ENCODE data around the gene LRRC74B.

LRRC74B gene

DNA sequence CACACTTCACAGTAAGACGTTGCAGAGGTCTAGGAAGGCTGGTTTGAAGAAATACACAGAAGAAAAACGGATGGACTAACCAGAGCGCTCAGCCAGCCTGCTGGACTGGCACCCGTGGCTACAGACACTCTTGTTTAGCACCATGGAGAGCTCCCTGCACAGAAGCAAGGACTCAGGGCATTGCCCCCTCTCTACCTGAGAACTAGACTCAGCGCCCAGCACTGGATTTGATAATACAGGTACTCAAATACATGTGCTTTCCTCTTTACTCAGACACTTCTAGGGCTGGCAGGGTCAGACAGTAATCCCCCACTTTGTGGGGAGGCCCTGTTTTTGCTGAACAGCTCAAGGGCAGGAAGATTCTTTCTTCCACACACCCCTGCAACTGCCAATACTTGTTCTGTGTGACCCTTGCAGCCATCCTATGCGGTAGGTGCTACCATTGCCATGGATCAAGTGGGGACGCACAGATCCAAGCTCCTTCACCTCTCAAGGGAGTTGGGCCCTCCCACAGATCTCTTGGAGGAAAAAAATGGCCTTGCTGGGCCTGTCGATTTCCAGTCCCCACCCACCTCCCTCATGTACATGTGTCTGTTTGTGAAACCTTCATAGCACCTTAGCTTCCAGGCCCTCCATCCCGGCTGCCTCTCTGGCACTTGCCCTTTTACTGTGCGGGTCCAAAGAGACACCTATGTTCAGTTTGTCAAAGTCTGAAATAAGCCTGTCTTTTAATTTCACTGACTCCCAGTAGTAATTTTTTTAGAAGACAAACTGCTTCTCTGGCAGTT is 35.9 kb upstream of the LRRC74B start:
- DNase-seq (ENCODE audit: low spot score in 2 of 2) (no peak), ATAC-seq (ENCODE audit: low read depth) (no peak)
- Mint-ChIP-seq H3K27me3 (no peaks in the 10 kb centered on the region), H3K4me1 (peaks cover 9% of the 10 kb centered on the region), H3K36me3 (no peaks in the 10 kb centered on the region), H3K4me3 (no peak overlapping the region), H3K27ac (peak overlapping the region; percentile 23), H3K9me3 (no peaks in the 10 kb centered on the region)

DNA sequence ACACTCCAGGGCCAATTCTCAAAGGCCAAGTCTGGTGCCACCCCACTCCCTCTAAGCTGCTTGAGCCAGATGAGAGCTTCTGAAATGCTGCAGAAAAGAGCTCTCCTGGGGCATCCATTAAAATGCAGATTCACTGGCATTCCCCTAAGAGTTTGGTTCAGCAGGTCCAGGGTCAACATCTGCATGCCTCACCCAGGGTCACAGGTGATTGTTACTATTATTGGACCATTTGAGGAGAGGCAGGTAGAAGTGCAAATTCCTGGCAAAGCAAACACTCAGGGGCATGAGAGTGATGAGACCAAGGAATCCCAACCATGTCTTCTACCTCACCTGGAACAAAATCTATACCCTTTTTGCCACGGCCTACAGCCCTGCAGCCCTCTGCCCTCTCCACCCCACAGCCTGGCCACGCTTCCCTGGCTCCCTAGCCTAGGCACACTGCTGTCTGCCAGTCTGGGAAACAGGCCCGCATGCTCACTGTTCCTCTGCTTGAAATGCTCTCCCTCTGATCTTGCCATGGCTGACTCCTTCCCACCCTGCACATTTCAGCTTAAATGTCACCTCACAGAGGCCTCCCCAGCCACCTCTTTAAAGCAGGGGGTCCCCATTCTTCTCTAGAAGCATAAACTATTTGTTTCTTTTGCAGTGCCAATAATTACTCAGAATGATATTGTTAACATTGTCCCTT is 35.2 kb upstream of the LRRC74B start:
- no peaks in the 10 kb centered on the region for H3K27me3 Mint-ChIP-seq
- H3K9me3 Mint-ChIP-seq, result no peaks in the 10 kb centered on the region
- H3K36me3 Mint-ChIP-seq, result no peaks in the 10 kb centered on the region
- H3K27ac Mint-ChIP-seq, result no peak overlapping the region
- DNase-seq (ENCODE audit: low spot score in 2 of 2) (no peak), ATAC-seq (ENCODE audit: low read depth) (no peak)
- peaks cover 14% of the 10 kb centered on the region for H3K4me1 Mint-ChIP-seq
- H3K4me3 Mint-ChIP-seq, result no peak overlapping the region

DNA sequence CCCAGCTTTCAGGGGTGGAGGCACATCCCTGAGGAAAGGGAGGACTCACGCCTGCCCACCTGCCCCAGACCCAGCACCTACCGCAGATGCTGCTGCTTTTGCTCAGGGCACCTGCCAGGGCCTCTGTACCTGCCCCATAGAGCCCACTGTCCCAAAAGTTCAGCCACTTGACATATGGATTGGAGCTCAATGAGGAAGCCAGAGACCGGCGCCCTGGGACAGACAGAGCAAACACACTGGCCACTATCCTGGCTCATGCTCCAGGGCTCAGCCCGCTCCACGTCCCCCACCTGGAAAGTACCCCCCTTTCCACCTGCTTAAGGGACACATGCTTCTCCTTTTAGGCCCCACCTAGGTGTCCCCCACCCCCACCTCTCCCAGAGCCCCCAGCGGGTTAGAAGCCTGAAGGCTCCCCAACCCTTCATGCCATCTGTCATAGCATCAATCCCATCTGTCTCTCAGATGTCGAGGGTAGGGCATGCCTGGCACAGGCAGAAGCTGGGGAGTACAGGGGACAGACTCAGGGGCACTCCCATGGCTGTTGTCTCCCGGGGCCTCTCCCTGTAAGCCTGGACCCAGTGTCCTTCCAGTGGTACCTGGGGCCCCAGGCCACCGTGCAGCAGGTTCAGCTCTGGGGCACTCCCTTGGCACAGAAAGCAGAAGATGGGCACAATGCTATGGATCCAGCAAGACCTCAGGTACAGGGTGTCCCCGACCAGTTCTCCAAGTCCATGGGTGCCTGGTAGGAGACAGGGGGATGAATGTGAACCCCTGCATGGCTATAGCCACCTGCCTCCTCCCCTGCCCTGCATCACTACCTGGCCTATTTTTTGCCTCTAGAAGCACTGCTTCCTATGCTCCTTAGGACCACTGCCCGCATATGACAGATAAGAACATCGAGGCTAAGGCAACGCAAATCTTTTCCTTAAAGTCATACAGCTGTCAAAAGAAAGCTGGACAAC is 33.0 kb upstream of the LRRC74B start:
- peak overlapping the region; percentile 95 for H3K27ac Mint-ChIP-seq
- no peaks in the 10 kb centered on the region for H3K27me3 Mint-ChIP-seq
- peak overlapping the region; percentile 56 for H3K4me3 Mint-ChIP-seq
- no peaks in the 10 kb centered on the region for H3K36me3 Mint-ChIP-seq
- peaks cover 14% of the 10 kb centered on the region for H3K4me1 Mint-ChIP-seq
- no peak for DNase-seq (ENCODE audit: low spot score in 2 of 2)
- no peak for ATAC-seq (ENCODE audit: low read depth)
- no peaks in the 10 kb centered on the region for H3K9me3 Mint-ChIP-seq

DNA sequence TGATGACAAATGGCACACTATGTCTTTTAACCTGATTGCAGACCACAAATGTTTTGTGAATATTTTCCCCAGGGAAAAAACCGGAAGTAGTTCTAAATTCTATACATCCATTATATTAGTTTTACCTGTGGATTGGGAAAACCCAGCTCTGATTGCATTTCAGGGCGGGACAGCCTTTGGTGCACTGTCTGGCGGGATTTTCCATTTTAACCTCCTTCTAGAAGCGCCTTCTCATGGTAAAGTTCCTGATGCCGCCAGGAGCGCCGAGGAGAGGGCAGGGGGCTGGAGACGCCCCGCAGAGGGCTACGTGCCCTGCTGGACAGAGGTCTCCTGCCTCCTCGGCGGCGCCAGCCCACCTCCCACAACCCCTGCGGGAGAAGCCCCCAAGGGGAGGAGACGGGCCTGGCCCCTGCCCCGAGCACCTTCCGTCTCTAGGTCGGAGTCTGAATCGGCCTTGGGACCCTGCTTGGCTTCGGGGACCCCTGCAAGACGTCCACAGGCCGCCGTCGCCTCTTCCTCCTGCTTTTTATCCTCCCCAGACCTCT is 32.0 kb upstream of the LRRC74B start:
- no peaks in the 10 kb centered on the region for H3K27me3 Mint-ChIP-seq
- H3K4me3 Mint-ChIP-seq, result peak overlapping the region; percentile 88

DNA sequence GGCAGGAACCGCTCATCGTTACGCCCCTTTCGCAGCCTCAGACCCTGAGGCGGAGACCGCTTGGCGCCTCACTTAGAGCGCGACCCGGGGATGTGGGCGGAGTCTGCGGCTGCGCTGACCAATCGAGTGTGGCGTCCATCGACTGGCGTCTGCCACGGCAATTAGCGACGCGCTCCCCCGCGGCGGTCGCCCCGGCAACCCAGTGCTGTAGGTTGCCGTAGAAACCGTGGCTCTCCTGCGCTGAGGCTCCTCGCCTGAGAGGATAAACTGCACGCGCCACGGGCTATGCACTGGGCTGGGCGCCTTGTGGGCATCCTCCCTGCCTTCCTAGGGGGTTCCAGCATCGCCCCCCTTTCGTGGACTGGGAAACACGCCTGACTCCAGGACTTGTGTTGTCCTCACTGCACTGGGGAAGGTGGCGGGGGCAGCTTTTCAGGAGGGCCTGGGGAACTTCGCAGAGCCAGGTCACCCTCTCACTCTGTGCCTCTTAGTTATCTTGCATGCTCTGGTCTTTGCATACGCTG is 31.5 kb upstream of the LRRC74B start:
- H3K4me3 Mint-ChIP-seq, result peak overlapping the region; percentile 88
- DNase-seq (ENCODE audit: low spot score in 2 of 2), result peak; percentile 78 to 84
- no peaks in the 10 kb centered on the region for H3K9me3 Mint-ChIP-seq
- ATAC-seq (ENCODE audit: low read depth), result peak; percentile 93
- H3K36me3 Mint-ChIP-seq, result no peaks in the 10 kb centered on the region
- H3K4me1 Mint-ChIP-seq, result peaks cover 16% of the 10 kb centered on the region
- peak overlapping the region; percentile 95 for H3K27ac Mint-ChIP-seq
- H3K27me3 Mint-ChIP-seq, result no peaks in the 10 kb centered on the region

More for the DNA sequence above, 32.0 kb upstream of the LRRC74B start:
- peaks cover 14% of the 10 kb centered on the region for H3K4me1 Mint-ChIP-seq
- H3K36me3 Mint-ChIP-seq, result no peaks in the 10 kb centered on the region
- no peaks in the 10 kb centered on the region for H3K9me3 Mint-ChIP-seq
- no peak for ATAC-seq (ENCODE audit: low read depth)
- peak overlapping the region; percentile 95 for H3K27ac Mint-ChIP-seq
- DNase-seq (ENCODE audit: low spot score in 2 of 2), result no peak

DNA sequence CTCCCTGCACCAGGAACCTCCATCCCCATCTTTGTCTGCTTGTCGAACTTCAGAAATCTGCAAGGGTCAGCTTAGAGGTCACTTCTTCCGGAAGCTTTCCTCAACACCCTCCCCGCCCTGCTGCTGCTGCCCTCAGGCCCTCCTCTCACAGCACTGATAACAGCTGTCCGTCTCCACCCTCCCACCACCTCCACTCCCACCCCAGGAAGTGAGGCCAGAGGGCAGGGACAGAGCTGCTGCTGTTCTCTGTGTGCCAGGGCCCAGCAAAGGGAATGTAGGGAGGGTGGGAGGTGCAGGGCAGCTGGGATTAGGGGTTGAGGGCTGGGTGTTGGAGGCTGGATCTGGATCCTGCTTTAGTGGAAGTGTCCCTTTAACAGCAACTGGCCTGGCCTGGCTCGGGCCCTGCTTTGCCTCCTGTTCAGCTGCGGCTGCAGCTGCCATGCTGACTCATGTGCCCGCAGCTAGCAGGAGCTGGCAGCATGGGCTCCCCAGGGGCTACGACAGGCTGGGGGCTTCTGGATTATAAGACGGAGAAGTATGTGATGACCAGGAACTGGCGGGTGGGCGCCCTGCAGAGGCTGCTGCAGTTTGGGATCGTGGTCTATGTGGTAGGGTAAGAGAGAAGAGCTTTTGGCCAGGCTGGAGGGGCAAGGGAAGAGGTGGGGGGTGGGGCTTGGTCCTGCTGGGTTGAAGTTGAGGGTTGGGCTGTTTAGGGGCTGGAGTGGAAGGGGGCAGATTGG is 30.9 kb upstream of the LRRC74B start, which contains the start of gene P2RX6:
Gene P2RX6 (plus strand): TSS at position 440 of the 740 bp plus-strand sequence. CDS start 10 bp downstream, at position 450.
- Mint-ChIP-seq H3K9me3 (no peaks in the 10 kb centered on the region), H3K27me3 (no peaks in the 10 kb centered on the region), H3K4me3 (peak within 1 kb of the TSS; percentile 88), H3K36me3 (no peaks in the 10 kb centered on the region), H3K27ac (peak within 1 kb of the TSS; percentile 95), H3K4me1 (peaks cover 16% of the 10 kb centered on the region)
- DNase-seq (ENCODE audit: low spot score in 2 of 2) (no peak), ATAC-seq (ENCODE audit: low read depth) (no peak)

DNA sequence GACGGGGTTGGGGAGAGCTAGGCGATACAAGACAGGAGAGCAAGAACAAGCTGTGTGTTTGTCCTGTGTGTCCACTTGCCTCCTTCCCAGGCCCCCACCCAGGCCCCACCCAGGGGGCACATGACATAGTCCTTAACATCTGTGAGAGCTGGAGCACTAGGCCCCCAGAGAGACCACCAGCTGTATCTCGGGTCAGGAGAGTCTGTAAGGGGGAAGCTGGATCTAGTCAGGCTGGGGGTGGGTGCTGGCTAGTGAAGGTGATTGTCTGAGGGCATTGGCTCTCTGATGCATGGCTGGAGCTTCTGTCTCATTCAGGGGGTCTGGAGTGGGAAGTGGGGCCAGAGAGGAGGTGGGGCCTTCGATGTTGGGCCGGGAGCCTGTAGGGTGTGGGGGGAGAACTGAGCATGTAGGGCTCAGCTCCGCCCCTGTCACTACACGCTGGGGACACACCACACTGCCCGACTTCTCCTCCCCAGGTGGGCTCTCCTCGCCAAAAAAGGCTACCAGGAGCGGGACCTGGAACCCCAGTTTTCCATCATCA is 30.2 kb upstream of the LRRC74B start:
- Mint-ChIP-seq H3K4me3 (no peak overlapping the region), H3K27ac (peak overlapping the region; percentile 95), H3K4me1 (peaks cover 16% of the 10 kb centered on the region), H3K27me3 (peaks cover 3% of the 10 kb centered on the region), H3K9me3 (no peaks in the 10 kb centered on the region), H3K36me3 (no peaks in the 10 kb centered on the region)
- ATAC-seq (ENCODE audit: low read depth) (no peak), DNase-seq (ENCODE audit: low spot score in 2 of 2) (no peak)

DNA sequence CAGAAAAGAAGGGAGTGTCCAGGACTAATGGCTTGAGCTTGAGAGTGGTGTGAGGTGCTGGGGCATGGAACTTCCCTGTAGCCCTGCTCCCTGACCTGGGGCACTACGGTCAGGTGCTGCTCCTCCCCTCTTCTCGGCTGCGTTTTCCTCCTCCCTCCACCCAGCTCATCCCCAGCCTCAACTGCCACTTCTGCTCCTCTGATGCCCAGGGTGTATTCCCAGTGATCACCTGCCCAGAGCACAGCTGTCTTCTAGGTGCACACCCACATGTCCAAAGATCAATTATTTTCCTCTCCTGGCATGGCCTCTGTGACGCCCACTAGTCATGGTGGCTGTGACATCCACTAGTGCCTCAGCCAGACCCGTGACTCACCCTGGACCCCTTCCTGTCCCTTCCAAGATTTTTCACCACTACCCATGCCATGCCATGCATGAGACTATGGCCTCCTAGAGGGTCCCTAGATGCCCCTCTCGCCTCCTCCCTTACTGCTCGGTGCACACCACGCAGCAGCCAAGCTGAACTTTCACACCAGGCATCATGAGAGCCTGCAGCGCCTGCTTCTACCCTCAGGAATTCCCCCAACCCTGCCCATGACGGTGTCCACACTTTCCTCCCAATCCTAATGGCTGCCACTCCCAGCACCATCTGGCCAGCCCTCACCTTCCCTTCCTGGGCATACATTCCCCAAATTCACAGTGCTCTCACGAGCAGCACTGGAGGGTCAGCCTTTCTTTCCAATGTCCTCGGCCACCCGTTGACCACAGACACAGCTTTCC is 28.9 kb upstream of the LRRC74B start:
- no peak for ATAC-seq (ENCODE audit: low read depth)
- peak overlapping the region; percentile 86 for H3K27ac Mint-ChIP-seq

DNA sequence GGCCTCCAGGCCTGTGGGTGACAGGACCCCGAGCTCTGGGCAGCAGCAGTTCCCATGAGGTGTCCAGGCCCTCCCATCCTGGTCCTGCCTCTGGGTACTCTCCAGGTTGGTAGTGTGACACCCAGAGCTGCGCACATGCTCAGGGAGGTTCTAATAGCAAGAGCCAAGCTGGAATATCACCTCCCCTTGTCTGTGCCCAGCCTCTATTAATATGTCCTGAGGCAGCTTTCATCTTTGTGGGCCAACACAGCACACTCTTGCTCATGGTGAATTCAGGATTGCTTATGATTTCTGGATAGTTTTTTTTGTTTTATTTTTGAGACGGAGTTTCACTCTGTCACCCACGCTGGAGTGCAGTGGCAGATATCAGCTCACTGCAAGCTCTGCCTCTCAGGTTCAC is 27.4 kb upstream of the LRRC74B start:
- Mint-ChIP-seq H3K27ac (peak overlapping the region; percentile 72), H3K4me3 (no peak overlapping the region)

More for the DNA sequence above, 28.9 kb upstream of the LRRC74B start:
- H3K9me3 Mint-ChIP-seq, result no peaks in the 10 kb centered on the region
- H3K27me3 Mint-ChIP-seq, result peaks cover 9% of the 10 kb centered on the region
- peaks cover 16% of the 10 kb centered on the region for H3K4me1 Mint-ChIP-seq
- no peaks in the 10 kb centered on the region for H3K36me3 Mint-ChIP-seq
- H3K4me3 Mint-ChIP-seq, result peak overlapping the region; percentile 9
- DNase-seq (ENCODE audit: low spot score in 2 of 2), result no peak

DNA sequence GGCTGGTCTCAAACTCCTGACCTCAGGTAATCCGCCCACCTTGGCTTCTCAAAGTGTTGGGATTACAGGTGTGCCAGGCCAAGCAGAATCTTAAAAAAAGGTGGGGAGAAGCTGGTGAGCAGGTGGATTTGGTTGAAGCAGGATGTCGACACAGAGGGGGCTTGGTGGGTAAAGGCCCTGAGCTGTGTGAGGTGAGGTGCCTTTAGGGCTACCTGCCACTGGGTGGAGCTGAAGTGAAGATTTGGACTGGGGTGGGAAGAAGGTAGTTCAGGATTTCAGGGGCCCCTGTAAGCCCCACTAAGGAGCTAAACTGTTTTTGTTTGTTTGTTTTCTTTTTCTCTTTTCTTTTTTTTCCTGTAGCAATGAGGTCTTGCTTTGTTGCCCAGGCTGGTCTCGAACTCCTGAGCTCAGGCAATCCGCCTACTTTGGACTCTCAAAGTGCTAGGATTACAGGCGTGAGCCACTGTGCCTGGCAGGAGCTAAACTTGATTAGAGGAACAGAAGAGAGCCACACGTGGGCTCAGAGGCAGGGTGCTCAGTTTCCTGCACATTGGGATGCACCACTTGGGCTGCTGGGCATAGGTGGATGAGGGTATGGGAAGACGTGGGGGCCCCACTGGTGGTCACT is 24.8 kb upstream of the LRRC74B start:
- H3K9me3 Mint-ChIP-seq, result no peaks in the 10 kb centered on the region
- ATAC-seq (ENCODE audit: low read depth), result peak; percentile 68
- no peak overlapping the region for H3K27ac Mint-ChIP-seq
- no peak for DNase-seq (ENCODE audit: low spot score in 2 of 2)
- no peak overlapping the region for H3K4me3 Mint-ChIP-seq
- H3K36me3 Mint-ChIP-seq, result no peaks in the 10 kb centered on the region
- H3K4me1 Mint-ChIP-seq, result peaks cover 6% of the 10 kb centered on the region
- peaks cover 9% of the 10 kb centered on the region for H3K27me3 Mint-ChIP-seq

More for the DNA sequence above, 27.4 kb upstream of the LRRC74B start:
- DNase-seq (ENCODE audit: low spot score in 2 of 2) (no peak), ATAC-seq (ENCODE audit: low read depth) (no peak)
- H3K9me3 Mint-ChIP-seq, result no peaks in the 10 kb centered on the region
- H3K4me1 Mint-ChIP-seq, result peaks cover 16% of the 10 kb centered on the region
- H3K27me3 Mint-ChIP-seq, result peaks cover 9% of the 10 kb centered on the region
- no peaks in the 10 kb centered on the region for H3K36me3 Mint-ChIP-seq

DNA sequence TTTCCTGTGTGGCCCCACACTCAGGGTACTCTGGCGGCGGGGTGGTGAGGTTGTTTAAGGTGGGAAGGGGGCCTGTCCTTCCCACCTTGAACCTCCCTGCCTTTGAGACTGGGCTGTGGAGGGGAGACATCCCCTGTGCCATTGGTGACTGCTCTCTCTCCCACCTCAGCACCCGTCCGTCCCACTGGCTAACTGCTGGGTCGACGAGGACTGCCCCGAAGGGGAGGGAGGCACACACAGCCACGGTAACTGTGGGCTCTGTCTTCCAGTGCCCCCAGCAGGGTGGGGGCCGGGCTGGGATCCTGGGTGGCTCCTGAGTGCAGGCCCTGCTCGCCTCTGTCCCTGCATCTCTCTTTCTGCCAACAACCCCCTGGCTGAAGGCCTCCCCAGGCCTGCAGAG is 23.2 kb upstream of the LRRC74B start:
- H3K4me3 Mint-ChIP-seq, result no peak overlapping the region
- H3K4me1 Mint-ChIP-seq, result peaks cover 6% of the 10 kb centered on the region
- H3K27me3 Mint-ChIP-seq, result peaks cover 14% of the 10 kb centered on the region
- no peak for ATAC-seq (ENCODE audit: low read depth)
- no peaks in the 10 kb centered on the region for H3K36me3 Mint-ChIP-seq
- no peak overlapping the region for H3K27ac Mint-ChIP-seq
- H3K9me3 Mint-ChIP-seq, result no peaks in the 10 kb centered on the region
- DNase-seq (ENCODE audit: low spot score in 2 of 2), result no peak
